GM21737 (cell line): ENCODE data around the gene GJB5.

Experiments used
- ATAC-seq: cut with Tn5 transposase; IDR thresholded peaks from one replicate; pipeline ENCODE4 v1.9.1; 2021; ENCODE audit warnings: mild to moderate bottlenecking, moderate library complexity; ENCODE audit not compliant: unreplicated experiment

The GJB5 gene

DNA sequence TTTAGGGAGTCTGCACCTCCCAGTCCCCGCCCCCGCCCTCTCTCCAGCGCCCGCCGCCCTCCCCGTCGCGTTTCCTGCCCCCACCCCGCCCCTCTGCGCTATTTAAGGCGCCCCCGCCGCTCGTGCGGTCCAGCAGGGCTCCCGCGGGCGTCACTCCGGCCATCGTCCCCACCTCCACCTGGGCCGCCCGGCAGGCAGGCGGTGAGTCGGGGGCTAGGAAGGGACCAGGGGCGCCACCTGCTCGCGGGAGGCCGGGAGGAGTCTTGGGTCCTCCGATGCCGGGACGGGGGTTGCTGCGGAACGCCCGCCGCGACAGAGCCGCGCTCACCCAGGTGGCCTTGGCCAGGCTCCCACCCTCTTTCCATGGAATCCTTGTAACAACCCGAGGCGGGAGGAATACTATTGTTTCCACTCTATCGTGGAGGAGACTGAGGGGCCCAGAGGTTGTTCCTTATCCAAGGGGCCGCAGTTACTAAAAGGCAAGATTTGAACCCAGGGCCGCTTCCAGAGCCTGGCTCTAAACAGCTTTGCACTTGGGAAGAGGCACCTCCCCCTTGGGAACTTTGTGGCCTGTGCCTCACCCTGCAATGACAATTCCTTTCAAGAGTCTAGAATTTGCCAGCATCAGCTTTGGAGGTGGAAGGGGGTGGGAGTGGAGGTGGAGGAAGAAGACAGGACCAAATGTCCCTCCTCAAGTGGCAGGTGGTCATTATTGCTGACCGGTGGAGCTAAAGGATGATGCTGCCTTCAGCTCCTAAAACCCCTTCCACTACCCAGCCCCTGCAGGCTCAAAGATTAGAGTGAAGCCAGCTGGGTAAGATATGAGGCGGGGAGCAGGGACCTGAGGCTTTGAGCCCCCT, 38.3 kb downstream of the GJB5 start, which contains the start of gene GJA4:
Gene GJA4 (plus strand): TSS at position 132 of the 860 bp plus-strand sequence. CDS start 1,215 bp downstream, outside the sequence.
- ATAC-seq = no peak

GRCh38 chr1:34794001-34794789, 39.3 kb downstream of the GJB5 start:
- no peak for ATAC-seq

DNA sequence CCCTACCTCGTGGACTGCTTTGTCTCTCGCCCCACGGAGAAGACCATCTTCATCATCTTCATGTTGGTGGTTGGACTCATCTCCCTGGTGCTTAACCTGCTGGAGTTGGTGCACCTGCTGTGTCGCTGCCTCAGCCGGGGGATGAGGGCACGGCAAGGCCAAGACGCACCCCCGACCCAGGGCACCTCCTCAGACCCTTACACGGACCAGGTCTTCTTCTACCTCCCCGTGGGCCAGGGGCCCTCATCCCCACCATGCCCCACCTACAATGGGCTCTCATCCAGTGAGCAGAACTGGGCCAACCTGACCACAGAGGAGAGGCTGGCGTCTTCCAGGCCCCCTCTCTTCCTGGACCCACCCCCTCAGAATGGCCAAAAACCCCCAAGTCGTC, 39.9 kb downstream of the GJB5 start:
- no peak for ATAC-seq

- no peak for ATAC-seq
Observed at GRCh38 chr1:34795916-34796315, 41.1 kb downstream of the GJB5 start.

DNA sequence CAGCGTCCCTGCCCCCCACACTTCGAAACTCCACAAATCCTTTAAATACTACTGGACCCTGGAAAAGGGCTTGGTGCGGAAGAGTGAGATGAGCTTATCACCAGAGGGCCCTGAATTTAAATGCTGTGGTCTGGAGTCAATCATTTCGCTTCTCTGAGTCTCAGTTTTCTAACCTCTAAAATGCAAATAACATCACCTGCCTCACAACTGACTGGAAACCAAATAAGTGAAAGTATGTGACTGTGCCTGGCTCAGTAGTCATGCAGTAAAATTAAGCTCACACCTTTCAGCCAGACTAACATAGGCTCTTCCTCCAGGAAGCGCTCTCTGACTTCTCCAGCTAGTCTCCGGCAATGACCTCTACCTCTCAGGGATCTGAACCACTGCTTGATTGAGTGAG, 42.1 kb downstream of the GJB5 start:
- no peak for ATAC-seq

DNA sequence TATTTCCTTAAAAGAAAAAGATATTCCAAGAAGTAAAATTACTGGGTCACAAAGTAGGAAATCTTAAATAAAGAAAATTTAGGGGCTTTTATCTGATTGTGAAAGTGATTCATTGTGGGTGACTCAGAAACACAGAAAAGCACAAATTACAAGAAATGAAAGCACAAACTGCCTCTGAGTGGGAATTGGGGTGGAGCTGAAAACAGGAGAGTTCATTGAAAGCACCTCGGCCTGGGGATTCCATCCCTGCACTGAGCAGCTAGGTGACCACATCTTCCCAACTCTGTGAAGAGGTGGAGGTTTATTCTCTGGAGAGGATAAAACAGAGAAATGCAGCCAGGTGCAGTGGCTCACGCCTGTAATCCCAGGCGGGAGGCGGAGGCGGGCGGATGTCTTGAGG, 45.4 kb downstream of the GJB5 start:
- no peak for ATAC-seq

DNA sequence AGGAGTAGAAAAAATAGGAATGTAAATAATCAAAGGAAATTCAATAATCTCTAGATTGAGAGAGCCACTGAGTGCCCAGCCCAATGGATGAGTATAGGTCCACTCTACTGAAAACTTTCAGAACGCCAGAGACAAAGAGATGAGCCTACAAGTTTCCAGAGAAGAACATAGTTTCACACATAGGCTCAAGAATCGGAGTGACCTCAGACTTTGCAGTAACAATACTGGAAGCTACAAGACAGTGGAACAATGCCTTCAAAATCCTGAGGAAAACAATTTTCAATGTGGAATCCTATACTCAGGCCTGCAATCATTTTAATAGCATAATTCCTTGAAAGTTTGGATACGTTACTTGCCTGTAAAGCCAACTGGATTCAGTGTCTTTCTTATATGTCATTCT, 48.9 kb downstream of the GJB5 start:
- no peak for ATAC-seq

- no peak for ATAC-seq
Observed at GRCh38 chr1:34806396-34806795, 51.5 kb downstream of the GJB5 start.
